SKM-1 (cell line): ENCODE data around the gene ARHGDIB.

Experiments
- DNase-seq: peaks from one replicate; lab custom pipeline; 2025; ENCODE audit not compliant: unreplicated experiment; lab: John Stamatoyannopoulos, UW

Gene ARHGDIB

DNA sequence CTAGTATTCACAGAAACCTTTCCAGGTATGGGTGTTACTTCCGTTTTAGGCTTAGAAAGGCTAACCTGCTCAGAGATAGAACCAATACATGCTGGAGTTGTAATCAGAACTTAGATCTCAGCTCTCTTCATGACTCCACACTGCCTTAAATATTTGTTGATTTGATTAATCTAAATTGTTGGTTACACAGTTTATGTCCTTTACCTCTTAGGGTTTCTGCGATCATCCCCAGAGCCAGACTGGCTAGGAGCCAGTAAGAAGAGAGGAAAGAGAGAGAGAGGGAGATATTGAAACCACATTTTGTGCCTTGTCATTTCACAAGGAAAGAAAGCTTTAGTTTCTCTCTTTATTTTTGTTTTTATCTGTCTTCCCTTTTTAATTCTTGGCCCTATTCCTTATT lies 58.9 kb downstream of the ARHGDIB start:
- DNase-seq, result no peak

DNA sequence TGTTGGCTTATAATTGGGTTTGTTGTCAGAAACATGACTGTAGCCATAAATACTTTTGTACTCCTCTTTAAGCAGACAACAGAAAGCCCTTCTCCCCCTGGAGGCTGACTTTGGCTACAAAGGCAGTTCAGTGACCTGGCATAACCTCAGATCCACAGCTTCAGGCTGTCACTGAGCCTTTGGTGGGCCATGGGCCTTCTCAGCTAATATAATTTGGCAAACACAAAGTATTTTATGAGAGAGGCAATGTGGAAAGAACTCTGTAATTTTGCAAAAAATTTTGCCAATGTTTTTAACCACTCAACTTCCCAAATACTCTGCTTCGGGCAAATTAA lies 60.2 kb downstream of the ARHGDIB start:
- no peak for DNase-seq

DNA sequence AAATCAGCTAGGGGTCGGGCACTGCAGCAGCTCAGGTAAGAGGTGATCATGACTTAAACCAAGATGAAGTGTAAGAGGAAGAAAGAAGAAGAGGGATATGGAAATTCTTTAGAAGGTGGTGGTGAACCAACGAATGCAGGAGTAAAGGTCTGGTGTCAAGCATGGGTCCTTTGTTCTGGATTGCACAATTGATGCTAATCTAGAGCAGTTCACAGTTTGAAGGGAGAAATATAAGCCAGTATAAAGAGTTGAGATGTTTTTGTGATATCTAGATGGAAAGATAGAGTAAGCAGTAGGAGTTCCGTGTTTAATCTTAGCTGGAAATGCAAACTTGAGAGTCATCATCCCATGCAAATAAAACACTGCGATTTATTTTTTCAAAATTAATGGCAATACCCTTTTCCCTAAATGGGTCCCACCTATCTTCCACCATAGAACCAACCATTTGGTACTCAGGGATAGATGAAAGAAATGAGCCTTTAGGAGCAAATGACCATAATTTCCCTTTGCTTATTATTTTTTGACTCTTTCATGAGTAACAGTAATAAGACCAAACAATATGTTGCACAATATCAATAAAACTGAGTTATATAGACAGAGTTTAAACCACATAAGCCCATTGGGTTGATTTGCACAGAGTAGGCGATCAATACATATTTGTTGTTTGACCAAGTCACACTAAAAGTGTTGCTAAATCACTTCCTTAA lies 60.7 kb downstream of the ARHGDIB start:
- no peak for DNase-seq

DNA sequence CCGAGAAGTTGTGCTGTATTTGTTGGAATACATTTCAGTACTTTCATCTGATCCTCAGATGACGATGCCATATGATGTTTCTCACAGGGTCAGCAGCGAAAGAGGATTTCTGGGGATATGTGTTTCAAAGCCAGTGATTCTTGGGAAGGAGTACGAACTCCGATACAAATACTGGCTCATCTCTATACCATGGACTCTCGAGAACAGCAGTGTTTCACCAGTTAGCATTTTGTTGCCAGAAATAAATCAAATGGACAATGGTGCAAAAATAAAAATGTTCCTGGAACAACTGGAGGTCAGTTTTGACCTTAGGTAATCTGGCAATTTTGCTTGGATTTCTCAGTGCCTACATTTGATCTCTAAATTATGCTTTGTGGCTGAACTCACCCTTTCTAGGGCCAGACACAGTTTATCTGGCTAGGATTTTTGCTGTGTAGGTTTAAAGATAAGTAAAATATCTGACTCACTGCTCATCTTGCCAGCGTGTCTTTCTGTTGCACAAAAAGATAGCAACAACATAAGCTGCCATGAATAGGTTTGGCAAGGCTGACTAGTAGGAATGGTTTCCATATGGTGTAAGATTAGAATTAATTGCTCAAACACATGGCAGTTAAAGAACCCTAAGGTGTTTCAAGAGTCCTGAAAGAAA lies 64.8 kb downstream of the ARHGDIB start:
- no peak for DNase-seq

DNA sequence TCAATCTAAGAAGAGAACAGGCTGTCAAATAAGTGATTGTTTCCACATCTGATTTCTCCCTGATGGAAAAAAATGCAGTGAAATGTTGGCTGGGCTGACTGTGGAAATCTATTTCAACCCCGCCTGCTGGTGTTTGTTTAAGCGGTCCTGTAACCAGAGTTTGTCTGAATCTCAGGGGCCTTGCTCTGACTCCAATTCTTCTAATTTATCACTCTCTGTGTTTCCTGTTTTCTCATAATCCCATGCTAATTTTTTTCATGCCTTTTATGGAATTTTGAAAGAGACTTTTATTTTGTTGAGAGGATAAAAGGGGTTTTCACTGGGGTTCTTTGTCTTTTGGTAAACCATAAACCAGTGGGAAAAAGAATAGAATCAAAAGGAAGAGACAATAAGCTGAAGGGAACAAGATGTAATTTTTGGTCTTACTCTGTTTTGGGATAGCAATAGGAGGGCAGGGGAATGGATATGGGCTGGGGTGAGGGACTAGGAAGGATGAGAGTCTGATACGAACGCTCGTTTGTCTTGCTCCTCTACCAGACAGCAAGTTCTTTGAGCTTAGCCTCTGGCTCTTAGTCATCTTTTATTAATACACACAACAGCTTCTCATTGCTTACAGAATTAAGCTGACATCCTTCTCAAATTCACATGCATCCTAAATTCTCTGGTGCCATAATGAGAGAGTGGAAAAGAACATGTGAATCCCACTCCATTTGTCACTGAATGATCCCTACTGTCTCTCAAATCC lies 67.7 kb downstream of the ARHGDIB start:
- DNase-seq, result no peak

DNA sequence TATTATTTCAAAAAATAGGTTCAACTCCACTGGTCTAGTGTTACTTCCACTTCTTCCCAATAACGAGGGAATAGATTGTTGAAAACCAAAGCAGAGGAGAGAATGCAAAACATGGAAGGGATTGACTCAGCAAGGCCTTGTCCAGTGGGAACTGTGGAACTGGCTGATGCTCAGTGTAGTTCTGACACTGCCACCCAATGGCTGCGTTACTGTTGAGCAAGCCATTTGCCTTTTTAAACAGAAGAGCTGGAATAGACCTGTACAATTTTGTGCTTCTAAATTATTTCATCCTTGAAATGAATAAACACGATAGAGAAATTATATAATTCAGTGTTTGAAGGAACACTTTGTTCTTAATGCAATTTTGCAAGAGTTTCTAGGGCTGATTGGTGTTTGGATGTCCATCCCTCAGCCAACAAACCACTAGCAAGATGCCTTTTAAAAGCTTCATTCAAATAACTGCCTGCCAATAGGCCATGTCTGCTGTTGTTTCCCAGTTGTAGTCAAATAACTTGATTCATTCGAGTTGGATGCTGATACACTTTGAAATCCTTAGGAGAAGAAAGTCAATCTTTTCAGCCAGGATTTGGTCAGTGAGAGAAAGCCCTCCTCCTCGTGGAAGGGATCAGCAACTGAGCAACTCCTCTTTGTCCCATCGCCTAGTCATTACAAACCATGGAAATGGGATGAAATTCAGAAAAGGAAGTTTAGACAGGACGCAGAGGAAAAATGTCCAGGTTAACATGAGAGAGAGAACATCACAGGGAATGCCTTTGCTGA lies 68.5 kb downstream of the ARHGDIB start:
- no peak for DNase-seq
